GM12878 (cell line): ENCODE results near the gene ACADL. TPM values are rescaled to one million over a fixed set of nuclear protein-coding genes. Genes with fewer than 3 reads are reported as not detected.
A peak's percentile ranks its signal among the peaks of the same experiment; 100 is the strongest.

Experiments used
- CREB1 ChIP-seq: IDR thresholded peaks from 2 replicates; pipeline ENCODE4 v1.6.1; 2012; ENCODE audit warnings: low read depth, mild to moderate bottlenecking, inconsistent platforms
- DPF2 ChIP-seq: fragments of 450-650 bp; IDR thresholded peaks from 2 replicates; pipeline ENCODE4 v1.6.1; 2017; ENCODE audit warnings: mild to moderate bottlenecking
- IKZF1 ChIP-seq: fragments of 450-650 bp; conservative IDR thresholded peaks from 2 replicates; pipeline ENCODE4 v1.6.1; 2017; ENCODE audit warnings: antibody characterized with exemption, mild to moderate bottlenecking
- MEF2B ChIP-seq: fragments of 450-650 bp; IDR thresholded peaks from 2 replicates; pipeline ENCODE4 v1.6.1; 2018; ENCODE audit warnings: mild to moderate bottlenecking, moderate library complexity; ENCODE audit not compliant: partially characterized antibody, poor library complexity, severe bottlenecking
- NRF1 ChIP-seq: conservative IDR thresholded peaks from 2 replicates; pipeline ENCODE4 v1.6.1; 2011; ENCODE audit warnings: mild to moderate bottlenecking, low read depth, low read length, improper control_type of control experiment
- PML ChIP-seq: IDR thresholded peaks from 2 replicates; pipeline ENCODE4 v1.6.1; 2012; ENCODE audit warnings: low read length, inconsistent platforms
- RAD21 ChIP-seq: IDR thresholded peaks from 2 replicates; pipeline ENCODE4 v1.6.1; 2011; ENCODE audit warnings: mild to moderate bottlenecking, low read depth, low read length, moderate library complexity; ENCODE audit not compliant: insufficient read depth
- RAD51 ChIP-seq: fragments of 450-650 bp; IDR thresholded peaks from 2 replicates; pipeline ENCODE4 v1.6.1; 2016; ENCODE audit warnings: moderate library complexity, mild to moderate bottlenecking, inconsistent platforms
- RUNX3 ChIP-seq: IDR thresholded peaks from 2 replicates; pipeline ENCODE4 v1.6.1; 2012; ENCODE audit warnings: low read length, inconsistent platforms
- SIN3A ChIP-seq: IDR thresholded peaks from 2 replicates; pipeline ENCODE4 v1.6.1; 2012; ENCODE audit warnings: low read depth, low read length, improper control_type of control experiment
- SMAD5 ChIP-seq: IDR thresholded peaks from 2 replicates; pipeline ENCODE4 v1.6.1; 2016; ENCODE audit warnings: antibody characterized with exemption, low read depth
- SMARCA5 ChIP-seq: fragments of 450-650 bp; IDR thresholded peaks from 2 replicates; pipeline ENCODE4 v1.6.1; 2017; ENCODE audit warnings: mild to moderate bottlenecking
- TARDBP ChIP-seq: IDR thresholded peaks from 2 replicates; pipeline ENCODE4 v1.6.1; 2016; ENCODE audit warnings: borderline replicate concordance
- WRNIP1 ChIP-seq: IDR thresholded peaks from 2 replicates; pipeline ENCODE4 v1.6.1; 2011; ENCODE audit warnings: low read depth, low read length, improper control_type of control experiment, borderline replicate concordance
- ZNF207 ChIP-seq: fragments of 450-650 bp; IDR thresholded peaks from 2 replicates; pipeline ENCODE4 v1.6.1; 2014; ENCODE audit warnings: antibody characterized with exemption, mild to moderate bottlenecking, borderline replicate concordance
- ZNF274 ChIP-seq: IDR thresholded peaks from one replicate; pipeline ENCODE4 v1.8.0; 2011; ENCODE audit not compliant: insufficient read length, insufficient read depth
- polyA plus RNA-seq, 11 experiments: library from polyadenylated mRNA; depleted of rRNA in 4 of 11; unstranded in 6 of 11; stranded (reverse) in 5 of 11; fragments of >200 nt; fragmentation: Nextera tagmentation in 4 of 11; fragmentation: Illumina TruSeq in 1 of 11; extraction: Ambion mirVana in 4 of 11; extraction: Trizol in 1 of 11; gene quantifications; 1 replicate in 1 of 11; 2 replicates in 10 of 11; pipeline versions ENCODE4 v1.2.1 to v1.2.3, GENCODE V29; 2011 to 2016; ENCODE audit warnings: inconsistent platforms in 2 of 11, missing spikeins in 2 of 11, low read depth in 1 of 11
- total RNA-seq, 4 experiments: library from RNA; depleted of rRNA in 3 of 4; stranded (reverse); fragments of >200 nt in 3 of 4; fragmentation: Illumina TruSeq in 1 of 4; extraction: Trizol in 1 of 4; gene quantifications; 2 replicates each; pipeline versions ENCODE4 v1.2.1 to v1.2.3, GENCODE V29; 2013 to 2021
- TF ChIP-seq, protein P1 (sequence below): fragments of 450-650 bp; IDR thresholded peaks from 2 replicates; pipeline ENCODE4 v1.6.1; 2018; ENCODE audit warnings: borderline replicate concordance, mild to moderate bottlenecking; ENCODE audit not compliant: partially characterized antibody
- TF ChIP-seq, protein P2 (sequence below): fragments of 450-650 bp; IDR thresholded peaks from 2 replicates; pipeline ENCODE4 v1.6.1; 2017; ENCODE audit warnings: low read depth, mild to moderate bottlenecking, moderate library complexity
- TF ChIP-seq, protein P3 (sequence below): IDR thresholded peaks from 2 replicates; pipeline ENCODE4 v1.6.1; 2011; ENCODE audit warnings: low read depth, low read length, improper control_type of control experiment, borderline replicate concordance

Gene ACADL
- total and polyA plus RNA-seq, 10 of the 15 experiments (the other 5 are each of a cell fraction or from before 2014, with no cell fraction given) = not detected

DNA sequence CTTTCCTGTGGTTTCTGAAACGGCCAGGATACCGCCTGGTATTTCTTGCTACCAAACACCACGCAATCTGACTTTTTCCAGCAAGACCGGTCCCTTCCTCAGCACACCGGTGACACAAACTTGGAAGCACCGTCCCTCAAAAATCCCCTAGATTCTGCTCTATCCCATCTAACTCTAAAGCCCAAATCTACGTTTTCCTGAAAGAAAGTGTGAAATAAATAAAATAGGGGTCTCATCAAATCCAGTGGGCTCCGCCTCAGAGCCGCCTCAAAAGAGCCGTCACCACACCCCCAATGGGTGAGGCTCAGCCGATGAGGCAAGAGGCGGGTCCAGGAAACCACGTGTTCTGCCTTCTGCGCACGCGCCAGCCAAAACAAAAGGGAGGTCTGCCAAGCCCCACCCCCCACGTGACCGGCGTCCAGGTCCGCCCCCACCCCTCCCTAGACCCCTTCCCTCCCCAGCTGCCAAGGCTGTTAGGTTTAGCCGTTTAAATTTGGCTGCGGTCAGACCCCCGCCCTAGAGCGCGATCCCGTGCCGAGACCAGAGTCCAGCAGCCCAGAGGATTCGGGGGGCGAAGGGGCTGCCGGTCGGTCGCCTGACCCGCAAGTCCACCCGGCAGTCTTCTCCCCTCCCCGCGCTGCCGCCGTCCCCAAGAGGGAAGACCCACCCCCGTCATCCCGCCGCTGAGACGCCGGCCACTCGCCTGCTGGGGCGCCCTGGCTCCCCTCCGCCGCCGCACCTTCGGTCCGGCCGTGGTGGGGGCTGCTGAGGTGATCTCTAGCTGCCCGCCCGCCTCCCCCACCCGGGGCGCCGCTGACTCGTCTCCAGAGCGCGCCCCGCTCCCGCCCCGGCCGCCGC lies 54.6 kb downstream of the ACADL start (continued):
- TF ChIP-seq IKZF1 (0 out of 2 replicates have a peak, but pooled peaks have one; percentile 51), SMARCA5 (peak; percentile 57; the same call in 1 of the 2 replicates), DPF2 (peak; percentile 43; the same call in 1 of the 2 replicates), NRF1 (peak; percentile 59), WRNIP1 (no peak), MEF2B (peak; percentile 24), SIN3A (no peak), RAD21 (no peak), ZNF274 (no peak), TARDBP (0 out of 2 replicates have a peak, but pooled peaks have one; percentile 11), SMAD5 (0 out of 2 replicates have a peak, but pooled peaks have one; percentile 30), CREB1 (no peak), RUNX3 (peak; percentile 63), RAD51 (peak; percentile 96), PML (0 out of 2 replicates have a peak, but pooled peaks have one; percentile 53), ZNF207 (no peak)
- TF ChIP-seq, protein P1, sequence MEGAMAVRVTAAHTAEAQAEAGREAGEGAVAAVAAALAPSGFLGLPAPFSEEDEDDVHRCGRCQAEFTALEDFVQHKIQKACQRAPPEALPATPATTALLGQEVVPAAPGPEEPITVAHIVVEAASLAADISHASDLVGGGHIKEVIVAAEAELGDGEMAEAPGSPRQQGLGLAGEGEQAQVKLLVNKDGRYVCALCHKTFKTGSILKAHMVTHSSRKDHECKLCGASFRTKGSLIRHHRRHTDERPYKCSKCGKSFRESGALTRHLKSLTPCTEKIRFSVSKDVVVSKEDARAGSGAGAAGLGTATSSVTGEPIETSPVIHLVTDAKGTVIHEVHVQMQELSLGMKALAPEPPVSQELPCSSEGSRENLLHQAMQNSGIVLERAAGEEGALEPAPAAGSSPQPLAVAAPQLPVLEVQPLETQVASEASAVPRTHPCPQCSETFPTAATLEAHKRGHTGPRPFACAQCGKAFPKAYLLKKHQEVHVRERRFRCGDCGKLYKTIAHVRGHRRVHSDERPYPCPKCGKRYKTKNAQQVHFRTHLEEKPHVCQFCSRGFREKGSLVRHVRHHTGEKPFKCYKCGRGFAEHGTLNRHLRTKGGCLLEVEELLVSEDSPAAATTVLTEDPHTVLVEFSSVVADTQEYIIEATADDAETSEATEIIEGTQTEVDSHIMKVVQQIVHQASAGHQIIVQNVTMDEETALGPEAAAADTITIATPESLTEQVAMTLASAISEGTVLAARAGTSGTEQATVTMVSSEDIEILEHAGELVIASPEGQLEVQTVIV = no peak
- TF ChIP-seq, protein P2, sequence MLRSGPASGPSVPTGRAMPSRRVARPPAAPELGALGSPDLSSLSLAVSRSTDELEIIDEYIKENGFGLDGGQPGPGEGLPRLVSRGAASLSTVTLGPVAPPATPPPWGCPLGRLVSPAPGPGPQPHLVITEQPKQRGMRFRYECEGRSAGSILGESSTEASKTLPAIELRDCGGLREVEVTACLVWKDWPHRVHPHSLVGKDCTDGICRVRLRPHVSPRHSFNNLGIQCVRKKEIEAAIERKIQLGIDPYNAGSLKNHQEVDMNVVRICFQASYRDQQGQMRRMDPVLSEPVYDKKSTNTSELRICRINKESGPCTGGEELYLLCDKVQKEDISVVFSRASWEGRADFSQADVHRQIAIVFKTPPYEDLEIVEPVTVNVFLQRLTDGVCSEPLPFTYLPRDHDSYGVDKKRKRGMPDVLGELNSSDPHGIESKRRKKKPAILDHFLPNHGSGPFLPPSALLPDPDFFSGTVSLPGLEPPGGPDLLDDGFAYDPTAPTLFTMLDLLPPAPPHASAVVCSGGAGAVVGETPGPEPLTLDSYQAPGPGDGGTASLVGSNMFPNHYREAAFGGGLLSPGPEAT = peak; percentile 68; the same call in 1 of the 2 replicates
- TF ChIP-seq, protein P3, sequence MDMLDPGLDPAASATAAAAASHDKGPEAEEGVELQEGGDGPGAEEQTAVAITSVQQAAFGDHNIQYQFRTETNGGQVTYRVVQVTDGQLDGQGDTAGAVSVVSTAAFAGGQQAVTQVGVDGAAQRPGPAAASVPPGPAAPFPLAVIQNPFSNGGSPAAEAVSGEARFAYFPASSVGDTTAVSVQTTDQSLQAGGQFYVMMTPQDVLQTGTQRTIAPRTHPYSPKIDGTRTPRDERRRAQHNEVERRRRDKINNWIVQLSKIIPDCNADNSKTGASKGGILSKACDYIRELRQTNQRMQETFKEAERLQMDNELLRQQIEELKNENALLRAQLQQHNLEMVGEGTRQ = peak; percentile 93
